GM18526 (cell line): ENCODE data around the gene TRAF3IP1.

Experiments
- POLR2A ChIP-seq: IDR thresholded peaks from 3 replicates; pipeline ENCODE4 v1.6.1; 2011; ENCODE audit not compliant: insufficient read length; ENCODE audit errors: extremely low read depth

Gene TRAF3IP1

DNA sequence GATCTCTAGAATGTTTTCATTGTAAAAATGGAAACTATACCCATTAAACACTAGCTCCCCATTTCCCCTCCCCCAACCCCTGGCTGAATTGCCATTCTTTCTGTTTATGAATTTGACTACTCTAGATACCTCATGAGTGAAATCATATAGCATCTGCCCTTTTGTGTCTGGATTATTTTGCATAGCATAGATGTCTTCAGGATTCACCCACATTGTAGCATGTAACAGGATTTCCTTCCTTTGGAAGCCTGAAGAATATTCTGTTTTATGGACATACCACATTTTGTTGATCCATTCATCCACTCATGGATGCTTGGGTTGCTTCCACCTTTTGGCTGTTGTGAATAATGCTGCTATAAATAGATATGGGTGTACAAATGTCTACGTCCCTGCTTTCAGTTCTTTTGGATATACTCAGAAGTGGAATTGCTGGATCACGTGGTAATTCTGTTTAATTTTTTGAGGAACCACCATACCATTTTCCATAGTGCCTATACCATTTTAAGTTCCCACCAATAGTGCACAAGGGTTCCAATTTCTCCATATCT, 98.8 kb downstream of the TRAF3IP1 start:
- no peak for TF ChIP-seq POLR2A

DNA sequence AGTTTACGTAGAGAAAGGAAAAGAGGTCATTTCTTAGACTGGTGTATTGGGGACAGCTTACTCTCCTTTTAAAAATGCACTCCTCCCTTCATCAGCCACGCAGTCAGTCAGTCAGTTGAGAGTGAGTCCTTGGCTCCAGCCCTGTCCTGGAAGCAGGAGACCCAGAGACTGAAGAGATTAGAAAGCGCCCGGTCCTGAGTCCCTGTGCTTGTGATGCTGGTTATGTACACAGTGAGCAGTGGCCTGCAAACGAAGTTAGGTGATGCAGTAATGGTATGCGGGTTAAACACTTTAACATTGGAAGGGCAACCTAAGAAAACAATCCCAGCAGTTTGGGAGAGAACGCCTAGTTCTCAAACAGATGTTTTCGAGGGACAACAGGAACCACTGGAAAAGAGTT, 100.1 kb downstream of the TRAF3IP1 start:
- no peak for TF ChIP-seq POLR2A

DNA sequence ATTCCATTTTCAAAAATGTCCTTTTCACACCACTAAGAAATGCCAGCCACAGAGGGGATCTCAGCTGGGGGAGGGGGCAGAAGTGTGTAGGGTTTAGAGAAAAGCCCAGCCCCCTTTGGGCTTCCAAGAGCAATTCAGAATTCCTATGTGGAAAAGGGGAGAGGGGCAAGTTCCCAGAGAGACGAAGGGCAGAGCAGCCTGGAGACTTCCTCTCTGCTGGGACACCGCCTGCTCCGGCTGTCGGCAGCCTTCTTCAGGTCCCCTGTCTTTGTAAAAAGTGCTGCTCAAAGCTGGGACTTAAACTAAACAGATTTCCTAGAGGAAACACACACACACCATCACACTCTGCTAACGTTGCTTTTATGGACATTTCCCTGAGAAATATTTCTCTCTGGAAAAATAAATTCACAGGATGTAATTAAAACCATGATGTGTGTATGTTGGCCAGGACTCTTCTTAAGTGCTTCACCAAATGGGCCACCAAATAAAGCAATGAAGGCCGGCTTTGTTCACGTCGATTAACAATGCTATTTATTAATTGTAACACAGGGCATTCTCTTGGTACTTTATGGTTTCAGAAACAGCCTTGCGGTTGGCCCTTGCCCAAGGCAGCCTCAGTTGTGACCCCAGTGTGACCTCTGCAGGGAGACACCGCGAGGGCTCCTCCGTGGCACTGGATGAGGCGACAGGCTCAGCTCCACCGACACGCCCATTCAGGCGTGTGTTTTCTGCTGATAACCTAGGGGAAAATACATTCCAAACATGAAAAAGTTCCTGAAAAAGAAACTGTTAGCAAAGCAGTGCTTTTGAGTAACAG, 100.8 kb downstream of the TRAF3IP1 start:
- TF ChIP-seq POLR2A: no peak

DNA sequence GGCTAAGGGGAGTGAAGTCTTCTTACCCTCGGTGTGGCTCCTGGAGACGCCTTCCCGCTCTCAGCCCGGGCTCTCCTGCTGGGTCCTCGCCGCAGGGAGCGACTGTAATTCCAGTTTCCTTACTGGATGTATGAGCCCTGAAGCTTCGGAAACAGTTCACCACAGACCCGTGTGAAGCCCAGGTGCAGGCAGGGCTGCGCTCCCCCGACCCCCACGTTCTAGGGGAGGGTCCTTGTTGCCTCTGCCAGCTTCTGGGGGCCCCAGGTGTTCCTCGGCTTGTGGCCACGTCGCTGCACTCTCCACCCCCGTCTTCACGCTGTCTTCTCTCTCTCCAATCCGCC, 101.3 kb downstream of the TRAF3IP1 start:
- no peak for TF ChIP-seq POLR2A

DNA sequence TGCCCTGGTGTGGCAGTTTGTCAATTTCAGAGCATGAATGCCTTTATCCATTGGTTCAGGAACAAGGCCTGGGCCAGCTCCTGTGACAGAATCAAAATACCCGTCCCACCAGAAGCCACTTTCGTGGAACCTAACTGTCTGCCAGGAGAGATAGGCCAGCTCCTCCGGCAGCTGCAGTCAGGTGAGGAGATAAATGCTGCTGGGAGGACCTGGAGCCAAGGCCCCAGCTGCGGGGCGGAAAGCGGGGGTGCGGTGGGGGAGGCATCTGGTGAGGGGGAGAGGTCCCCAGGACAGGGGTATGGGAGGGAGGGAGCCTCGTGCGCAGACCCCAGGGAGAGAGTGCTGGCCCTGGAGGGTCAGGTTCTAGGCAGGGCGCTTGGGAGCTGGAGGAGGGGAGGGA, 102.0 kb downstream of the TRAF3IP1 start:
- no peak for TF ChIP-seq POLR2A

DNA sequence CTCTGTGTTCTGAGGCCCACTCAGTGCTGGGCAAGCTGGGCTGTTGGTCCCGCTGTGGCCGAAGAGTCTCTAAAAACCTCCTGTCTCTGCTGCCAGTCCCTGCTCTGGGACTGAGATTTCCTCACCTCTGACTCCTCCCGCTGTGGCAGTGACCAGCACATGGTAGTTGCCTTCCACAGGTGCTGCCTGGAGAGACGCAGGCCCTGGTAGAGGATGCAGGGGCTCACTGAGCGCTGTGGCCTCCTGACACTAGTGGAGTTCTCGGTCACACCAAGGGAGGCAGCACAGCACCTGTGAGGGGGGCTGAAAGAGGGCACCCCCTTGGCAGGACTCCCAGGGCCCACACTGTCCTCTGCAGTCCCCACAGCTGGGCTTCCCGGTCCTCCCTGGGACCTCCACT, 102.6 kb downstream of the TRAF3IP1 start:
- no peak for TF ChIP-seq POLR2A

DNA sequence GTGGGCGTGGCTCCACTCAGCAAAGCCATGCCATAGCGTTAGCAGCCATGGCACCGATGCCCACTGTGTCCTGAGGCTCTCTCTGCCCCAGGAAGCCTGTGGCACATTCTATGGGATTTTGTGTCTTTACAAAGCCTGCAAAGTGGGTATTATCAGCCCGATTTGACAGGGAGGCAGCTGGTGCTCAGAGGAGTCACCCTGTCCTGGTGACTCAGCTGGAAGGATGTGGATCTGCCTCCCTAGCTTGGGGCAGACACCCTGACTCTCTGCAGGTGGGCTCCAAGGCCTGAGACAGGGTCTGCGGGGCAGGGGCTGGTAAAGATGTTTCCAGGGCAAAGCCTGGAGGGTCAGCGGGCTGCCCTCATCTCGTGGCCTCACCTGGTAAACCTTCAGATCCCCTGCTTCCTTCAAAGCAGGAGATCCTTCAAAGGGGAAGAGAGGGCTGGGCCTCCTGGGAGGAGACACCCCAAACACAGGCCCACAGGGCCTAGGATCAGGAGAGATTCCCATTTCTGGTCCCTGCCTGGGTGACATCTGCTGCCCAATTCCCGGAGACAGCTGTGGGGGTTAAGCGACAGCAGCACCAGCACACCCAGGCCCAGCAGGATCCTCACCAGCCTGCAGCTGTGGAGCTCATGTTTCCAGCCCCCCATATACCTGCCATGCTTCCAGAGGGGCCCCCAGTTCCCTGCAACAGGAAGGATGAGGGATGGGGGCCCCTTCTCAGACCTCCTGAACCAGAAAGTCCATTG, 103.4 kb downstream of the TRAF3IP1 start:
- no peak for TF ChIP-seq POLR2A

DNA sequence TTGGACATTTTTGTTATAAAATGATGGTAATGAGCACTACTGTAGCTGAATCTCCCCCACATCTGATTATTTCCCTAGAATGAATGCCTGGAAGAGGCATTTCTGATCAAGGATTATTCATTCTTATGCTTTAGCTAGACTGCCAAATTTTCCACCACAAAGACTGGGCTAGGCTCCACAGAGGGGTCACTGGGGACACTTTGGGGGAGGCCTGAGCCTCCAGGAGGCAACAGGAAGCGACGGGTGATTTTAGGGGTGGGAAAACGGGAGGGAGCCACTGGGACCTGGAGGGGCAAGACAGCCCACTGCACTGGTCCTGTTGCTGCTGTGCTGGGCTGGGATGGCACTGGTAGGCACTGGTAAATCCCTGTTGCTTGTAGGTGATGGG, 104.0 kb downstream of the TRAF3IP1 start:
- no peak for TF ChIP-seq POLR2A

DNA sequence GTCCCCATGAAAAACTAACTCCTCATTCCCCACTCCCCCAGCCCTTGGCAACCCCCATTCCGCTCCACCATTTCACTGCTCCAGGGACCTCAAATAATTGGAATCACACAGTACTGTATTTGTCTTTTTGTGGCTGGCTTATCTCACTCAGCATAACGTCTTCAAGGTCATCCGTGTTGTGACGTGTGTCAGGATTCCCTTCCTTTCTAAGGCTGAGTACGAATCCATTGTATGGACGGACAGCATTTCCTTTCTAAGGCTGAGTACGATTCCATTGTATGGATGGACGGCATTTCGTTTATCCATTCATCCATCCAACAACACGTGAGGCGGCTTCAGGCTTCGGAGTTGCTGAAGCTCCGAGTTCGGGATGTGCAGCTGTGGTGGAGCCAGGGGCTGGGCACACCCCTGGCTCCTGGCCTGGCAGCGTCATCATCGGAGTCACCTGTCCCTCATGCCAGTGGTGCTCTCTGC, 105.2 kb downstream of the TRAF3IP1 start:
- TF ChIP-seq POLR2A: no peak

DNA sequence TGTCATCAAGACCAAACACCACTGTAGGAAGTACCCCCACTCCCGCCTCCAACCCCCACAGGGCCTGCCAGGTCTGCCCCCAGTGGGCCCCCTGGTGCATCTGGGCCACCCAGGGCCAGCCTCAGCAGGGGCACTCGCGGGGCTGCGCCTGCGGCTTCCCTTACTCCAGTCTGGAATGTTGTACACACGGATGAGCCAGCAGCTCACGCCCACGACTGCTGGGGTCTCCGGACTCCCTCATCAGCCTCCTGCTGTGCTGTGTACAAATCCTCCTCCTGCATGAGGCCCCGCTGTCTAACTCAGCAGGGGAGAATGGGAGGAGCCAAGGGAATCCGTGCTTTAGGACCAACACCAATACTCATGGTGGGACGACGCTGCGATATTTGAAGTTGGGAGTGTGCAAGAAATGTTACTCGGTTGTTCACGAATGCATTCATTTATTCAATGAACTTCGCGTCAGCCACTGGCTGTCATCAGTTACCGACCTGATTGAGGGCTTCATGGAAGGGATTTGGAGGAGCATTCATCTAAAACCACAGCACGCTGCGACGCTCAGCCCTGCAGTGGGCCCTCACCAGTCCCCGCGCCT, 105.8 kb downstream of the TRAF3IP1 start:
- no peak for TF ChIP-seq POLR2A

DNA sequence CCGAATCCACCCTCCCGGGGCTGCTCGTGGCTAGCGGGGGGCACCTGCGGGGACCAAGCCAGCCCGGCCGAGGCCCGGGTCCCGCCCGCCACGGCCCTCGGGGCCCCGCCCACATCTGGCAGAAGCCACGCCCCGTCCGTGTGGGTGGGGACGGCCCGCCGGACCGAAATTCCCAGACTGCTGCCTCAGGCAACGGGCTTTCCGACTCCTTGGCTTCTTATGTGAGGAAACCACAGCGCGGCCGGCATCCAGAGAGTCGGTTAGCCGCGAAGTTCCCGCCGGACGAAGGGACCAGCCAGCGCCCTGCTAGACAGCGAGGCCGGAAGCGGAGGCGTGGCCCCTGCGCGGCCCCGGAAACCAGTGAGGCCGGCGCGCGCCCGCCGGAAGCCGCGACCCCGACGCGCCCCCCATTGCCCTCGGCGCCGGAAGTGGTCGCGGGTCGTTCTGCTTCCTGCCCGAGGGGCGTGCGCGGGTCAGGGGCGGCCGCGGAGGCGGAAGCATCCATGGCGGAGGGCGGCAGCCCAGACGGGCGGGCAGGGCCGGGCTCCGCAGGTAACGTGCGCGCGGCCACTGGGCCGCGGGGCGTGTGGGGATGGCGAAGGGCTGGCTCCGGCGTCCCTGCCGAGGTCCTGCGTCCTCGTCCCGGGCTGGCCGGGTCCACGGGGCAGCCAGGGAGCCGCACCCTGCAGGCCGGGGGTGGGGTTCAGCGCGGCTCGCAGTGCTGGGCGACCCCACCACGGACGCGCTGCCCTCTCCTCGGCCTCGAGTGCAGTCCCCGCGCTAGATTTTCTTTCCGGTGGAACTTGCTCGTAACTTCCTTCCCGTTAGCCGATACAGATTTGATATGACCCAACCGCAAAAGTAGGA, 106.5 kb downstream of the TRAF3IP1 start, which contains the start of gene ASB1:
Gene ASB1 (plus strand): TSS at position 360 of the 867 bp plus-strand sequence. CDS start 144 bp downstream, at position 504.
- peak; percentile 89 for TF ChIP-seq POLR2A

DNA sequence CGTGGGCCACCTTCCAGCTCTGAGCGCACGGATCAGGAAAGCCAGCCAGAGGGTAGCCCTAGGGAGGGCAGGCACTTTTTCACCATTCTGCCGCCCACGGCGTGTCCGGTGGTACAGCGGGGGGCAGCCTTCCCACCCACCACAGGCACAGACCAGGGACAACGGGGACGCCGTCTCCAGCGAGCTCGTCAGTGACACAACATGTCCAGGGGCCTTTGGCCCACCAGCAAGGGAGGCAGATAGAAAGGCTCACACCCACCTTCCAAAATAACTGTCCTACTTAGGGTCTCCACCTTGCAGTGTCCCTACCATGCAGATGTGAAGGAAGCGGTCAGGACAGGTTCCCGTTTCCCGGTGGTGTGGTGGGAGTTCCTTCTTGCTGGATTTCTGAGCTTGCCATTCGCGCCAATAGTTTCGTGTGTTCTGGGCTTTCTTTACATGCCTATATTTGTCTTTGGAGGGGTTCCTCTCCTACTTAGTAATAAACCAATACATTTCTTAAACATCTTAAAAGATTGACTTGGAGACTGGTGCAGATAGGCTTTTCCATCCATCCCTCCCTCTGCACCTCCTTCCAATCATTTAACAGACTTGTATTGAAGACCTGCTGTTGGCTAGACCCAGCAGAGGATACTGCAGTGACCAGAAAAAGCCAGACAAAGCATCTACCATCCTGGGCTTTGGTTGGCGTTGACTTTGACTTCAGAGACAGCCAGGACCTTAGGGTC, 107.3 kb downstream of the TRAF3IP1 start:
- TF ChIP-seq POLR2A: no peak

DNA sequence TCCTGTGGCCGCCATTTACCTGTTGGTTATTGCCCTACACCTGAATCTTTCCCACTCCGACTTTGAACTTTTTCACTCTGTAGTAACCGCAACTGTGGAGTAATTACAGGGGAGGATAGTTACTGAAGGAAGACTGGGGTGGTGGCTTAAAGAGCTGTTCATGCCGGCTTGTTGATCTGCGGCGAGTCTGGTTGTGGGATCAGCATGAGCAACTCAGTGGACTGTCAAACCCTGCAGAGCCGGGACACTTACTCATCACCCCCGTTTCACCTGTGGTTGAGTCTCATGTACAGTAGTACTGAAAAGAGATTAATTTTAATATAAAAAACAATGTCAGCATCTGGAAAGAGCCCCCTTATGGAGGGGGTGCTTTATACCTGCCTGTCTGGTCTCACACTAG, 108.5 kb downstream of the TRAF3IP1 start:
- no peak for TF ChIP-seq POLR2A

DNA sequence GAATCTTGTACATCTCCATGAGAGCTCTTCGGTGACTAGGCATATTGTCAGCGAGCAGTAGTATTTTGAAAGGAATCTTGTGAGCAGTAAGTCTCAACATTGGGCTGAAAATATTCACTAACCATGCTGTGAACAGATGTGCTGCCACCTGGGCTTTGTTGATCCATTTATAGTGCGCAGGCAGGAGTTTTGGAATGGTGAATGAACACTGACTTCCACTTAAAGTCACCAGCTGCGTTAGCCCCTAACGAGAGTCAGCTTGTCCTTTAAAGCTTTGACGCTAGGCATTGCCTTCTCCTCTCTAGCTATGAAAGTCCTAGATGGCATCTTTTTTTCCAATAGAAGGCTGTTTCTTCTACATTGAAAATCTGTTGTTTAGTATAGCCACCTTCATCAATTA, 110.5 kb downstream of the TRAF3IP1 start:
- no peak for TF ChIP-seq POLR2A
